Bronchial epithelial cell (primary cell): ENCODE data around the gene RNF32. TPM values are rescaled to one million over a fixed set of nuclear protein-coding genes. Genes with fewer than 3 reads are reported as not detected.
A peak's percentile ranks its signal among the peaks of the same experiment; 100 is the strongest.

ENCODE experiments used
- DNase-seq: peaks from one replicate; pipeline ENCODE4 v3.0.0-alpha.2; 2010; ENCODE audit warnings: low read depth
- FAIRE-seq: peaks from 2 replicates; lab custom pipeline; 2011; peaks lifted over from hg19 to GRCh38; lab: Jason Lieb, UNC
- H3K27me3 ChIP-seq: 2 replicates; pipeline ENCODE4 v1.5.1; 2011; ENCODE audit warnings: low read length; ENCODE audit not compliant: control insufficient read depth, insufficient read depth
- H3K36me3 ChIP-seq: 2 replicates; pipeline ENCODE4 v1.5.1; 2011; ENCODE audit warnings: low read length; ENCODE audit not compliant: control insufficient read depth, insufficient read depth
- H3K4me3 ChIP-seq: 2 replicates; pipeline ENCODE4 v1.5.1; 2011; ENCODE audit warnings: mild to moderate bottlenecking, low read depth, low read length, control low read depth
- CTCF ChIP-seq: IDR thresholded peaks from 2 replicates; pipeline ENCODE4 v1.5.1; 2011; ENCODE audit warnings: mild to moderate bottlenecking, moderate library complexity, low read length, control low read depth, inconsistent platforms; ENCODE audit not compliant: insufficient read depth, severe bottlenecking
- total RNA-seq: library from RNA; depleted of rRNA; stranded (reverse); fragments of >200 nt; gene quantifications from 2 replicates; pipeline ENCODE4 v1.2.1, GENCODE V29; 2014

Gene RNF32
- total RNA-seq, 1 donor from 2014 or later: 1.8 TPM

DNA sequence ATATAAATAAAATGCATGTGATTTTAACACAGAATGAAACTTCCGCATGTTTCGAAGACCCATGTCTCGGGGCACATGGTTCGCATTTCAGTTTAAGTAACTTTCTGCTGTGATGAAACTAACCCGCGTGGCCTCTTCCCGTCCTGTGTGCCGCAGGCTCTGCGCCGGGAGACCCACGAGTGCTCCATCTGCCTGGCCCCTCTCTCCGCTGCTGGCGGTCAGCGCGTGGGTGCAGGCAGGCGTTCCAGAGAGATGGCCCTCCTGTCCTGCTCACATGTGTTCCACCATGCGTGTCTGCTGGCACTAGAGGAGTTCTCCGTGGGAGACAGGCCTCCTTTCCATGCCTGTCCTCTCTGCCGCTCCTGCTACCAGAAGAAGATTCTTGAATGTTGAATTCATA is 35.7 kb downstream of the RNF32 start:
- H3K36me3 ChIP-seq: peaks cover 6% of the 10 kb centered on the region
- no peaks in the 10 kb centered on the region for H3K27me3 ChIP-seq
- H3K4me3 ChIP-seq: no peak overlapping the region
- no peak for TF ChIP-seq CTCF
- FAIRE-seq (no peak), DNase-seq (no peak)

DNA sequence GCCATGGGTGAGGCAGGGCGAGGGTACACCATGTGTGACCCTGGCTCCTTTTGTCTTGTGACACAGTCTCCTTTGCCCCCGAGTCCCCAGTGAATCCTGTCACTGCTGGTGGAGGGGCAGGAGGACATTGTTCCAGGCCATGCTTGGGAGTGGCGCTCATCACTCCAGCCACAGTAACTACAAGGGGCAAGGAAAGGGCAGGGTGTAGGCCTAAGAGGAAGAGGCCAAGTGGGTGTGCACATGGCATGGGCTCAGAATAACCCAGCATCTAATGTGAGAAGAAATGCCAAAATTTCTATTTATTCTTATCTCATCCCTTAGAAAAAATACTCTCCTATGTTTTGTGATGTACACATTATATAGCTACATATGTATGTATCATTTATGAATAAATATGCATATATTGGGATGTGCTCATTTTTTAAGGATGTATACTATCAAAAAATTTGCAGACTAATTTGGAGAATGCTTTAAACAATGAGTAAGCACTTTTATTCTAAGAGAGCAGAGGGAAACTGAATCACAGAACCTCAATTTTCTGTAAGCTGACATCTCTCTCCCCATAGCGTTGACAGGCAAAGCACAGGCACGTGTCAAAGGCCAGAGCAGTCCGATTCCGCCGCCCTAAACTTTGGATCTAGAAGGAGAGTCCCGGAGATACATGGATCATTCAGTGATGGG is 36.9 kb downstream of the RNF32 start:
- FAIRE-seq (no peak), DNase-seq (no peak)
- Histone ChIP-seq H3K36me3 (peaks cover 6% of the 10 kb centered on the region), H3K27me3 (no peaks in the 10 kb centered on the region), H3K4me3 (no peak overlapping the region)
- no peak for TF ChIP-seq CTCF

- DNase-seq (peak; percentile 23), FAIRE-seq (no peak)
- Histone ChIP-seq H3K27me3 (no peaks in the 10 kb centered on the region), H3K36me3 (peaks cover 6% of the 10 kb centered on the region), H3K4me3 (no peak overlapping the region)
- TF ChIP-seq CTCF: no peak
These were observed 39.7 kb downstream of the RNF32 start for GRCh38 chr7:156680281-156680680.

DNA sequence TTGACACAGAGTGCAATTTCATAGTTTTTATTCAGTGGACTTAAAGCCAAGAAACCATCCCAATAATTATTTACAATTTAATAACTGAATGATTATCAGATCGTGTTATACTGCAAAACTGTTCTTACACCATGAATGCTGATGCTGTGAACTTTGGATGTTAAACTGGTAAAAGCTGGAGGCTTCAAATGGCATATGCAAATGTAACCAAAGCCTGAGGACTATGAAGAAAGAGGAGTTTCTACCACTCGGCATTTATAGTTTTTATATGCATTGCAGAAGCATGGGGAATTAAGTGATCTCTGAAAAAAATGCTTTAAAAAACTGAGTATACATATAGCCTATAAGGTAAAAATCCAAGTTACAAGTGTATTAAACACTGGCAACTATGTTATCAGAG is 42.4 kb downstream of the RNF32 start:
- no peak for FAIRE-seq
- Histone ChIP-seq H3K27me3 (no peaks in the 10 kb centered on the region), H3K4me3 (no peak overlapping the region), H3K36me3 (peaks cover 3% of the 10 kb centered on the region)
- DNase-seq: no peak
- no peak for TF ChIP-seq CTCF

- H3K27me3 ChIP-seq: no peaks in the 10 kb centered on the region
- H3K36me3 ChIP-seq: peaks cover 2% of the 10 kb centered on the region
- DNase-seq (no peak), FAIRE-seq (no peak)
- H3K4me3 ChIP-seq: no peak overlapping the region
- no peak for TF ChIP-seq CTCF
These were observed 43.7 kb downstream of the RNF32 start for GRCh38 chr7:156684251-156684650.

DNA sequence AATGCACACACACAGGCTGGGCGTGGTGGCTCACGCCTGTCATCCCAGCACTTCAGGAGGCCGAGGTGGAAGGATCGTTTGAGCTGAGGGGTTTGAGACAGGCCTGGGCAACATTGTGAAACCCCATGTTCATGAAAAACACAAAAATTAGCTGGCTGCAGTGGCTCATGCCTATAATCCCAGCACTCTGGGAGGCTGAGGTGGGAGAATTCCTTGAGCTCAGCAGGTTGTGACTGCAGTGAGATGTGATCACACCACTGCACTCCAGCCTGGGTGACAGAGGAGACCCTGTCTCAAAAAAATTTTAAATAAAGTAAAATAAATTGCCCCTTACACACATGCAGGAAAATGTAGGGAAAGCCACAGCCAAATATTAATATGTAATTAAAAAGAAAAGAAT is 44.1 kb downstream of the RNF32 start:
- no peak for TF ChIP-seq CTCF
- DNase-seq: no peak
- Histone ChIP-seq H3K36me3 (peaks cover 2% of the 10 kb centered on the region), H3K4me3 (no peak overlapping the region), H3K27me3 (no peaks in the 10 kb centered on the region)
- no peak for FAIRE-seq
